IMR-90 (cell line): ENCODE measurements around the gene KRTAP3-2. TPM values are rescaled to one million over a fixed set of nuclear protein-coding genes. Genes with fewer than 3 reads are reported as not detected.
A peak's percentile ranks its signal among the peaks of the same experiment; 100 is the strongest.

Experiments
- ATAC-seq: fragments of 200-7000 bp; cut with Tn5 transposase; 2 replicates; pipeline ENCODE4 v1.9.1; 2020; ENCODE audit warnings: low read depth, mild to moderate bottlenecking, moderate library complexity
- BruUV-seq: library from RNA; stranded (reverse); fragments of 400-500 nt; replicated peaks from 2 replicates; lab custom pipeline; 2021; lab: Mats Ljungman, UMichigan
- CTCF ChIA-PET: fragments of 300-600 bp; formaldehyde crosslinking; extraction: SDS; loops from one replicate; lab custom pipeline; 2021; ENCODE audit warnings: antibody characterized with exemption; lab: Yijun Ruan, JAX
- POLR2A ChIA-PET: fragments of 300-600 bp; sonication (Branson Sonifier 250); formaldehyde crosslinking; loops from one replicate; lab custom pipeline; 2022; ENCODE audit warnings: antibody characterized with exemption; ENCODE audit not compliant: unreplicated experiment; lab: Charles Lee
- DNase-seq: peaks from one replicate; pipeline ENCODE4 v3.0.0; 2013
- H2AFZ ChIP-seq: replicated peaks from 2 replicates; pipeline ENCODE3; 2013; ENCODE audit warnings: low read length, mild to moderate bottlenecking; ENCODE audit not compliant: poor library complexity
- H2AK5ac ChIP-seq: 2 replicates; pipeline ENCODE4 v1.6.1; 2013; ENCODE audit warnings: low read depth, low read length, inconsistent platforms
- H2AK9ac ChIP-seq: replicated peaks from 2 replicates; pipeline ENCODE3; 2013; ENCODE audit warnings: mild to moderate bottlenecking, low read depth, low read length, moderate library complexity; ENCODE audit not compliant: poor library complexity
- H2BK120ac ChIP-seq: 2 replicates; pipeline ENCODE4 v1.6.1; 2013; ENCODE audit warnings: low read depth, low read length, inconsistent platforms
- H2BK15ac ChIP-seq: 3 replicates; pipeline ENCODE4 v1.6.1; 2013; ENCODE audit warnings: low read depth, low read length, inconsistent platforms
- H2BK20ac ChIP-seq: 2 replicates; pipeline ENCODE4 v1.6.1; 2013; ENCODE audit warnings: low read depth, mild to moderate bottlenecking, inconsistent platforms, low read length, moderate library complexity
- H2BK5ac ChIP-seq: 2 replicates; pipeline ENCODE4 v1.6.1; 2013; ENCODE audit warnings: mild to moderate bottlenecking, low read depth, low read length, inconsistent platforms; ENCODE audit not compliant: poor library complexity, severe bottlenecking
- H3K14ac ChIP-seq: replicated peaks from 2 replicates; pipeline ENCODE4 v1.6.1; 2013; ENCODE audit warnings: low read depth, low read length, inconsistent platforms
- H3K18ac ChIP-seq: 2 replicates; pipeline ENCODE4 v1.6.1; 2013; ENCODE audit warnings: low read depth, low read length, control low read depth
- H3K23ac ChIP-seq: 2 replicates; pipeline ENCODE4 v1.6.1; 2013; ENCODE audit warnings: low read depth, low read length, inconsistent platforms
- H3K27ac ChIP-seq: 2 replicates; pipeline ENCODE4 v1.5.1; 2013; ENCODE audit warnings: mild to moderate bottlenecking, control low read depth, low read length; ENCODE audit not compliant: insufficient read depth
- H3K27me3 ChIP-seq: 2 replicates; pipeline ENCODE4 v1.6.1; 2013; ENCODE audit warnings: low read length; ENCODE audit not compliant: control insufficient read depth, insufficient read depth
- H3K36me3 ChIP-seq: 2 replicates; pipeline ENCODE4 v1.6.1; 2013; ENCODE audit warnings: low read length, mixed read lengths; ENCODE audit not compliant: control insufficient read depth, insufficient read depth
- H3K4ac ChIP-seq: 2 replicates; pipeline ENCODE4 v1.6.1; 2013; ENCODE audit warnings: low read depth, low read length, inconsistent platforms
- H3K4me1 ChIP-seq: 2 replicates; pipeline ENCODE4 v1.6.1; 2013; ENCODE audit warnings: low read length, mixed read lengths; ENCODE audit not compliant: control insufficient read depth, insufficient read depth
- H3K4me2 ChIP-seq: 2 replicates; pipeline ENCODE4 v1.6.1; 2013; ENCODE audit warnings: low read depth, mild to moderate bottlenecking, control low read depth, low read length, moderate library complexity
- H3K4me3 ChIP-seq: 2 replicates; pipeline ENCODE4 v1.5.1; 2013; ENCODE audit warnings: low read depth, mild to moderate bottlenecking, control low read depth, low read length, moderate library complexity; ENCODE audit not compliant: insufficient read depth
- H3K56ac ChIP-seq: 2 replicates; pipeline ENCODE4 v1.6.1; 2013; ENCODE audit warnings: low read length, inconsistent platforms; ENCODE audit not compliant: insufficient read depth; ENCODE audit errors: extremely low read depth
- H3K79me1 ChIP-seq, 2 experiments: 2 replicates each; pipeline ENCODE4 v1.6.1; 2013; ENCODE audit warnings: low read length in 2 of 2, inconsistent platforms in 1 of 2, low read depth in 1 of 2
- H3K9ac ChIP-seq: 2 replicates; pipeline ENCODE4 v1.6.1; 2013; ENCODE audit warnings: low read depth, low read length, control low read depth
- H3K9me1 ChIP-seq: 2 replicates; pipeline ENCODE4 v1.6.1; 2013; ENCODE audit warnings: low read length, inconsistent platforms; ENCODE audit not compliant: insufficient read depth
- H3K9me3 ChIP-seq: 2 replicates; pipeline ENCODE4 v1.6.1; 2013; ENCODE audit warnings: low read length; ENCODE audit not compliant: control insufficient read depth, insufficient read depth
- H4K20me1 ChIP-seq: 2 replicates; pipeline ENCODE4 v1.6.1; 2013; ENCODE audit warnings: low read length, inconsistent platforms; ENCODE audit not compliant: insufficient read depth
- H4K5ac ChIP-seq: 2 replicates; pipeline ENCODE4 v1.6.1; 2013; ENCODE audit warnings: mild to moderate bottlenecking, low read depth, low read length, control low read depth
- H4K8ac ChIP-seq, 2 experiments: 2 replicates each; pipeline ENCODE4 v1.6.1; 2013; ENCODE audit warnings: low read depth in 2 of 2, low read length in 2 of 2, control low read depth in 1 of 2, inconsistent platforms in 1 of 2
- H4K91ac ChIP-seq: 2 replicates; pipeline ENCODE4 v1.6.1; 2013; ENCODE audit warnings: low read depth, low read length, inconsistent platforms; ENCODE audit not compliant: insufficient read depth
- BHLHE40 ChIP-seq: fragments of 150-350 bp; IDR thresholded peaks from 2 replicates; pipeline ENCODE4 v1.6.1; 2016; ENCODE audit warnings: mild to moderate bottlenecking, low read depth, low read length
- RFX5 ChIP-seq: IDR thresholded peaks from 2 replicates; pipeline ENCODE4 v1.8.0; 2012; ENCODE audit warnings: low read depth, mild to moderate bottlenecking, low read length, moderate library complexity
- WGBS, 2 experiments: methylation state at CpG; one replicate each; pipeline versions ENCODE4 v1.1.5 to v1.1.7; 2013; ENCODE audit warnings: missing lambda C conversion rate in 2 of 2; ENCODE audit not compliant: insufficient read length in 1 of 2; ENCODE audit errors: extremely low coverage in 2 of 2; 5-methylcytosine and 5-hydroxymethylcytosine counted together
- dilution Hi-C: fragments of 300-500 bp; cut with HindIII; formaldehyde crosslinking; loops from one replicate; pipeline ENCODE4 v1.14.3; 2018; ENCODE audit warnings: low sequenced_read_pairs; ENCODE audit not compliant: unreplicated experiment
- in situ Hi-C: fragments of 300-500 bp; cut with MboI; formaldehyde crosslinking; loops from 3 replicates; pipeline ENCODE4 v1.14.3; 2019; ENCODE audit warnings: low sequenced_read_pairs, inconsistent platforms, mixed read lengths
- intact Hi-C: fragments of 100-400 bp; cut with micrococcal nuclease; formaldehyde crosslinking; loops from 2 replicates; pipeline ENCODE4 v1.10.0; 2022
- polyA plus RNA-seq, 3 experiments: library from polyadenylated mRNA; depleted of rRNA; stranded (reverse); fragments of >200 nt; gene quantifications; 2 replicates each; pipeline ENCODE4 v1.2.3, GENCODE V29; 2012; ENCODE audit warnings: low replicate concordance in 1 of 3
- total RNA-seq: library from RNA; depleted of rRNA; stranded (reverse); fragments of >200 nt; gene quantifications from 2 replicates; pipeline ENCODE4 v1.2.3, GENCODE V29; 2012

Gene KRTAP3-2
- total and polyA plus RNA-seq, 2 of the 4 experiments (the other 2 are of a cell fraction): not detected

DNA sequence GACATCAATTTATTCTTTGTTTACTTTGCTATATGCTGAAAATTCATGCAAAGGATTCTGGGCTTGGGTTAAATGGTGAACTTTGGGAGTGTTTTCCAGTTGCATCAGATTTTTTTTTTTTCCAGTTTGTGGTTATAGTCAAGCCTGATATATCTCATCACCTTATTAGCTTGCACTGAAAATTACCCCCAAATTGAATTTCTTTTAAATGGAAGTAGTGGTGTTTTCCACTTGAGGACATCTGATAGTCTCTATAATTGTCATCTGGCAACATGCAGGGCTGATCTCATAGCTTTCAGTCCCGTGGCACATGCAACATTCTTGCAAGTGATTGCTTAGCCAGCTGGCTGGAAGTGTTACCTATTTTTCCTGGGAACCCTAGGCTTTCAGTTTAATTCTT is 13.9 kb upstream of the KRTAP3-2 start:
- H4K8ac ChIP-seq: no peak overlapping the region
- no peak overlapping the region for H3K9ac ChIP-seq
- no peak overlapping the region for H3K4me3 ChIP-seq
- H3K18ac ChIP-seq: no peak overlapping the region
- no peak overlapping the region for H3K27ac ChIP-seq
- dilution Hi-C loops: no loop called here
- no peaks in the 10 kb centered on the region; the same call in 1 of the 2 replicates for H3K27me3 ChIP-seq
- no peak overlapping the region for H2BK120ac ChIP-seq
- no peak overlapping the region for H3K56ac ChIP-seq
- no CpG with 5 or more reads among the region's 1 CpG for WGBS, 2 experiments
- no peak overlapping the region for H4K5ac ChIP-seq
- no peak overlapping the region for H4K91ac ChIP-seq
- no peak overlapping the region for H3K4me2 ChIP-seq
- no peak overlapping the region for H2BK15ac ChIP-seq
- intact Hi-C loops: no loop called here
- no peaks in the 10 kb centered on the region; the same call in 1 of the 2 replicates for H3K9me1 ChIP-seq
- in situ Hi-C loops: no loop called here
- H2AK5ac ChIP-seq: no peak overlapping the region
- no peaks in the 10 kb centered on the region for H3K36me3 ChIP-seq
- H2BK20ac ChIP-seq: no peak overlapping the region
- no peaks in the 10 kb centered on the region for H3K9me3 ChIP-seq
- H4K20me1 ChIP-seq: no peaks in the 10 kb centered on the region
- DNase-seq (peak; percentile 56), ATAC-seq (no peak)
- POLR2A ChIA-PET: no interaction called here
- BruUV-seq: no TSS peak
- H3K4ac ChIP-seq: no peak overlapping the region
- no peaks in the 10 kb centered on the region for H3K79me1 ChIP-seq
- CTCF ChIA-PET: no interaction called here
- no peak overlapping the region for H2AK9ac ChIP-seq
- no peak overlapping the region for H3K23ac ChIP-seq
- TF ChIP-seq RFX5: no peak
- peak; percentile 36; the same call in 1 of the 2 replicates for TF ChIP-seq BHLHE40
- H3K14ac ChIP-seq: no peak overlapping the region
- H2BK5ac ChIP-seq: no peak overlapping the region
- peaks cover 1% of the 10 kb centered on the region; the same call in 1 of the 2 replicates for H3K4me1 ChIP-seq
- no peak overlapping the region for H2AFZ ChIP-seq
